HEK293 (cell line): ENCODE results near the gene PSMD2.
A peak's percentile ranks its signal among the peaks of the same experiment; 100 is the strongest.

Experiments used
- CTCF ChIP-seq: fragments of 450-650 bp; formaldehyde crosslinking; IDR thresholded peaks from 2 replicates; pipeline ENCODE4 v1.5.1; 2016; ENCODE audit warnings: missing biosample characterization, missing genetic modification characterization
- KLF10 ChIP-seq: fragments of 450-650 bp; IDR thresholded peaks from 2 replicates; pipeline ENCODE4 v1.5.1; 2018; ENCODE audit warnings: missing biosample characterization, mild to moderate bottlenecking, missing genetic modification characterization
- MZF1 ChIP-seq: fragments of 450-650 bp; formaldehyde crosslinking; IDR thresholded peaks from 2 replicates; pipeline ENCODE4 v1.5.1; 2017; ENCODE audit warnings: missing biosample characterization, missing genetic modification characterization, borderline replicate concordance
- YY1 ChIP-seq: fragments of 450-650 bp; formaldehyde crosslinking; IDR thresholded peaks from 2 replicates; pipeline ENCODE4 v1.5.1; 2018; ENCODE audit warnings: missing biosample characterization, missing genetic modification characterization
- ZBTB1 ChIP-seq: fragments of 450-650 bp; formaldehyde crosslinking; IDR thresholded peaks from 2 replicates; pipeline ENCODE4 v1.5.1; 2016; ENCODE audit warnings: missing biosample characterization, missing genetic modification characterization
- ZBTB17 ChIP-seq: fragments of 450-650 bp; formaldehyde crosslinking; IDR thresholded peaks from 2 replicates; pipeline ENCODE4 v1.5.1; 2016; ENCODE audit warnings: missing biosample characterization, missing genetic modification characterization
- ZNF274 ChIP-seq, 2 experiments: fragments of 200-500 bp in 1 of 2; fragments of 450-650 bp in 1 of 2; sonication (Bioruptor generic) in 1 of 2; formaldehyde crosslinking in 1 of 2; IDR thresholded peaks; 2 replicates each; pipeline versions ENCODE4 v1.5.1 to v1.6.1; 2014 to 2016; ENCODE audit warnings: borderline replicate concordance in 1 of 2, inconsistent platforms in 1 of 2, low read length in 1 of 2, missing biosample characterization in 1 of 2, missing genetic modification characterization in 1 of 2

- TF ChIP-seq CTCF (tag by site-specific recombination) (peak; percentile 54; the same call in 1 of the 2 replicates), MZF1 (no peak), KLF10 (tag by site-specific recombination) (no peak), ZBTB17 (no peak), ZNF274 (IDR thresholded peaks at IDR 0.05; ENCODE audit: low read length) (no peak), ZNF274 (tag by site-specific recombination; IDR thresholded peaks at IDR 0.05; ENCODE audit: borderline replicate concordance) (no peak), ZBTB1 (tag by site-specific recombination) (no peak), YY1 (tag by site-specific recombination) (no peak)
Observed at GRCh38 chr3:184354121-184354728, 55.2 kb downstream of the PSMD2 start.
